ENCODE measurements around the gene B3GALT6. TPM values are rescaled to one million over a fixed set of nuclear protein-coding genes. Genes with fewer than 3 reads are reported as not detected.

B3GALT6 gene
- total RNA-seq, 1 donor from 2014 or later = 30.2 TPM

DNA sequence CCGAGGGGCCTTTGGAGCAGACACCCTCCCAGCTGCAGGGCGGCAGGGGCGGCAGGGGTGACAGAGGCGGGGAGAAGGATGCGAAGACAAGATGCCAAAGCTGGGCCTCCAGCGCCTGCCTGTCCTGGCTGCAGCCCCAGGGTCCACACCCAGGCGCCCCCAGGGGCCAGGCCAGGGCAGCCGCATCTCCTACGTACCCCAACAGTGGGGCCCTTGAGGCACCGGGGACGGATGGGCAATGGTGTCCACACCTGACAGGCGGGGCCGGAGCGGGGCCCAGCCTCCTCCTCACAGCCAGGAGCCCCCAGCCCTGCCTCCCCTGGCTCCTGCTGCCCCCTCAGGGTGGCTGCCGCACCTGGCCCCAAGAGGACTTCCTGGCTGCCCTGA lies 7.2 kb downstream of the B3GALT6 start:
- H3K27ac Mint-ChIP-seq = no peak overlapping the region
- no peak overlapping the region for H3K4me3 Mint-ChIP-seq
- no peak for DNase-seq (ENCODE audit: extremely low spot score, unreplicated experiment)
- peaks cover under 1% of the 10 kb centered on the region for H3K4me1 Mint-ChIP-seq (ENCODE audit: unreplicated experiment)
- H3K27me3 Mint-ChIP-seq = no peaks in the 10 kb centered on the region
- H3K9me3 Mint-ChIP-seq = no peaks in the 10 kb centered on the region
- TF ChIP-seq, protein P1, sequence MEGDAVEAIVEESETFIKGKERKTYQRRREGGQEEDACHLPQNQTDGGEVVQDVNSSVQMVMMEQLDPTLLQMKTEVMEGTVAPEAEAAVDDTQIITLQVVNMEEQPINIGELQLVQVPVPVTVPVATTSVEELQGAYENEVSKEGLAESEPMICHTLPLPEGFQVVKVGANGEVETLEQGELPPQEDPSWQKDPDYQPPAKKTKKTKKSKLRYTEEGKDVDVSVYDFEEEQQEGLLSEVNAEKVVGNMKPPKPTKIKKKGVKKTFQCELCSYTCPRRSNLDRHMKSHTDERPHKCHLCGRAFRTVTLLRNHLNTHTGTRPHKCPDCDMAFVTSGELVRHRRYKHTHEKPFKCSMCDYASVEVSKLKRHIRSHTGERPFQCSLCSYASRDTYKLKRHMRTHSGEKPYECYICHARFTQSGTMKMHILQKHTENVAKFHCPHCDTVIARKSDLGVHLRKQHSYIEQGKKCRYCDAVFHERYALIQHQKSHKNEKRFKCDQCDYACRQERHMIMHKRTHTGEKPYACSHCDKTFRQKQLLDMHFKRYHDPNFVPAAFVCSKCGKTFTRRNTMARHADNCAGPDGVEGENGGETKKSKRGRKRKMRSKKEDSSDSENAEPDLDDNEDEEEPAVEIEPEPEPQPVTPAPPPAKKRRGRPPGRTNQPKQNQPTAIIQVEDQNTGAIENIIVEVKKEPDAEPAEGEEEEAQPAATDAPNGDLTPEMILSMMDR (conservative IDR thresholded peaks at IDR 0.05) = no peak
- H3K36me3 Mint-ChIP-seq = peaks cover under 1% of the 10 kb centered on the region

DNA sequence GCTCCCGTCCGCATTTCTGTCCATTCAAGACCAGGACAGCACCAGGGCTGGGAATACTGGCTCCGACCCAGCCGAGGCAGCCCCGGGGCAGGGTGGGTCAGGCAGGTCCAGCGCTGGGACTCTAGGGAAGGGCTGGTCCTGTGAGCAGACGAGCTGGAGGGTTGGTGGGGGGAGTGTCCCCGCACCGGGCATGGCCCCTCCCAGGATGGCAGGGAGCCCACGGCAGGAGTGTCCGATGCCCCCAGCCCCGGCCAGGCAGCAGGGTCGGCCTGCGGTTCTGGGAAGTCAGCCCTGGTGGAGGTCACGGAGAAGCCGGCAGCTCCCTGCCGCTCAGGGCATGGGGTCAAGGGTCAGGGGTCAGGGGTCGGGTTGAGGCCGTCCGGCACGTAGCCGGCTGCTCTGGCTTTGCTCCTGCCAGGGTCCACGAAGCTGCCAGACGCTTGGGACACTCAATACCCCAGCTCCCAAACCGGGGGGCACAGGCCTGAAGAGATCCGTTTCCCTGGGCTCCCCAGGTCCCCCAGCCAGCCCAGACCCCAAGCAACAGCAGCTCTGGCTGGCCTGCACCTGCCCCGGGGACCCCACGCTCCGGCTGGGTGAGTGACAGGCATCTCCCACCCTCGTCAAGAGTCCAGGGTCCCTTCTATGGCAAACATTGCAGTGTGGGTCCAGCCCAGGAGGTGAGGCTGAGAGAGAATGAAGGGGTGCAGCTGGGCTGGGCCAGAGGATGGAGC lies 7.7 kb downstream of the B3GALT6 start:
- DNase-seq (ENCODE audit: extremely low spot score, unreplicated experiment) = no peak
- TF ChIP-seq, protein P1 (conservative IDR thresholded peaks at IDR 0.05) = no peak
- Mint-ChIP-seq H3K36me3 (no peaks in the 10 kb centered on the region), H3K9me3 (no peaks in the 10 kb centered on the region), H3K4me1 (ENCODE audit: unreplicated experiment) (no peaks in the 10 kb centered on the region), H3K4me3 (no peak overlapping the region), H3K27ac (no peak overlapping the region), H3K27me3 (no peaks in the 10 kb centered on the region)

DNA sequence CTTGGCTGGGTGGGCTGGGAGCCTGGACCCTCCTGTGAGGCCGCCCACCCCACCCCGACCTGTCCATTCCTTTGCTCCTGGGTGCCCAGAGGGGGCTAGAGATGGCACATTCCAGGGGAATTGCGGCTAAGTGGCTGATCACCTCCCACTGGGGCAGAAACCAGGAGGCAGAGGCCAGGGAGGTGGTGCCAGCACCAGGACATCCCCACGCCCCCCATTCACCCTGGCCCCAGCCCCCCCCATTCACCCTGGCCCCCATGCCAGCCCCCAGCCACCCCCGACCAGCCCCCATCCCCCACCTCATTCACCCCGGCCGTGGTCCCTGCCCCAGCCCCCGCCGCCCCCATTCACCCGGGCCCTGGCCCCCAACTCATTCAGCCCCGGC lies 8.3 kb downstream of the B3GALT6 start:
- TF ChIP-seq, protein P1 (conservative IDR thresholded peaks at IDR 0.05) = no peak

DNA sequence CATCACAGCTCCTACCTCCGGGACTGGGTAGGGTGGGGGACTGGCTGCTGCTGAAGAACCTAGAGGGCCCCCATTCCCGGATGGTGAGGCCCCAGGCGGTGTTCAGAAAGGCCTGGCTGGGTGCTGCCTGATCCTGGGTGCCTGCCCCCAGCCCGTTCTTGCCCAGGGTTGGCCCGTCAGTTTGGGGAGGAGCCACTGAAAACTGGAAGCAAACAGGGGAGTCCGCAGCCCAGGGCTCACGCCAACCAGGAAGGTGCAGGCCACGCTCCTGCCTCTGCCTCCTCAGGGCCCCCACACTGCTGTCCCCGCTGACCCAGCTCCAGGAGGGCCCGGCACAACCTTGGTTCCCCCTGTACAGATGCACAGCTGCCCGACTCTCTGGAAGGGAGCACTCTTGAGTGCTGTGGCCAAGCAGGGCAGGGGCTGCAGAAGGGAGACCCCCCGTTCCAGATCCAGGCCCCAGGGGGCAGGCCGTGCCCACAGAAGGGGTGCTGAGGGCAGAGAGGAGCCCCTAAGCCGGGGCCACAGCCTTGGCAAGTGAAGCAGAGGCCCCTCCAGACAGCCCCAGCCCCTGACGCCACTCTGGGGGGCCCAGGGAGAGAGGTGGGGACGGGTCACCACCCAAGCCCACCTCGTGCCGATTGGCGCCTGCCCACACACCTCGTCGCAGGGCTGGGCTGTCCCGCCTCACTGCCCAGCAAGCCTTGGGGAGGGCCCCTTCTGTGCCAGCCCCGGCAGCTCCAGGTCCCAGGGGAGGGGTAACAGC lies 9.0 kb downstream of the B3GALT6 start:
- TF ChIP-seq, protein P1 (conservative IDR thresholded peaks at IDR 0.05) = no peak
- Mint-ChIP-seq H3K4me1 (ENCODE audit: unreplicated experiment) (no peaks in the 10 kb centered on the region), H3K27ac (no peak overlapping the region), H3K27me3 (no peaks in the 10 kb centered on the region), H3K4me3 (no peak overlapping the region), H3K9me3 (no peaks in the 10 kb centered on the region), H3K36me3 (no peaks in the 10 kb centered on the region)
- no peak for DNase-seq (ENCODE audit: extremely low spot score, unreplicated experiment)

More for the DNA sequence above, 8.3 kb downstream of the B3GALT6 start:
- no peaks in the 10 kb centered on the region for H3K9me3 Mint-ChIP-seq
- no peak overlapping the region for H3K27ac Mint-ChIP-seq
- DNase-seq (ENCODE audit: extremely low spot score, unreplicated experiment) = no peak
- H3K36me3 Mint-ChIP-seq = no peaks in the 10 kb centered on the region
- no peak overlapping the region for H3K4me3 Mint-ChIP-seq
- no peaks in the 10 kb centered on the region for H3K27me3 Mint-ChIP-seq
- H3K4me1 Mint-ChIP-seq (ENCODE audit: unreplicated experiment) = no peaks in the 10 kb centered on the region

DNA sequence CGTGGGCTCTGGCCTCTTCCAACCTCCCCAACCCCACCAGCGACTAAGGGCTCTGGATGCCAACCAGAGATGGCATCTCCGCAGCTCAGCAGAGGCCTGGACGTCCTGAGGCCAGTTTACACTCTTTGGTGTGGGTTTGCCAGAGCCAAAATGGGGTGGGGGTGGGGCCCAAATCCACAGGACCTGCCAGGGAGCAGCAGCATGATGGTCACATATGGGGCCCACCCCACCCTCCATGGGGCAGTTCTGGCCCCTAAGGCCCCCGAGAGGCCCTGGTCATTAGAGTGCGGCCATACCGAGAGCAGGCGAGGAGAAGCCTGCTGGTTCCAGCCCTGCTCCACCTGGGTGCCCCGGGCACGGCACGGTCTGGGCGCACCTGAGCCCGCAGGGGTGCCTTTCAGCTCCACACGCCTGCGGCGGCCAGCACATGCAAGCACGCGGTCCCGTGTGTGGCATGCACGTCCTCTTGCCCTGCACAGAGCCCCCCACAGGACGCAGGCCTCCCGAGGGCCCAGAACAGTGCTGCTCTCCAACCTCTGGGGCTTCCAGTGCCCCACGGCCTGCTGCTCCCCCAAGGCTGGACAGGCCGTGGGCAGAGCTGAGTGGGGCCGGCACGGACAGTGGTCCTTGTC lies 9.7 kb downstream of the B3GALT6 start:
- Mint-ChIP-seq H3K27ac (no peak overlapping the region), H3K36me3 (no peaks in the 10 kb centered on the region)

More for the DNA sequence above, 9.7 kb downstream of the B3GALT6 start:
- TF ChIP-seq, protein P1 (conservative IDR thresholded peaks at IDR 0.05) = no peak
- no peak for DNase-seq (ENCODE audit: extremely low spot score, unreplicated experiment)
- Mint-ChIP-seq H3K4me3 (no peak overlapping the region), H3K9me3 (no peaks in the 10 kb centered on the region), H3K27me3 (no peaks in the 10 kb centered on the region), H3K4me1 (ENCODE audit: unreplicated experiment) (no peaks in the 10 kb centered on the region)
